Neural progenitor cell (in vitro differentiated cells): Measurements from ENCODE around the gene CTDP1. TPM values are rescaled to one million over a fixed set of nuclear protein-coding genes. Genes with fewer than 3 reads are reported as not detected.

Source experiments
- DNase-seq: peaks from one replicate; pipeline ENCODE4 v3.0.0-alpha.2; 2016; ENCODE audit warnings: low spot score
- H2AFZ ChIP-seq: fragments of 200-600 bp; sonication (generic); replicated peaks from 2 replicates; pipeline ENCODE4 v1.6.1; 2016; ENCODE audit warnings: antibody characterized with exemption
- H3F3A ChIP-seq: fragments of 200-600 bp; sonication (generic); 2 replicates; pipeline ENCODE4 v1.6.1; 2016; ENCODE audit warnings: antibody characterized with exemption, low read depth
- H3K27ac ChIP-seq: fragments of 200-600 bp; sonication (generic); 2 replicates; pipeline ENCODE4 v1.5.1; 2016; ENCODE audit warnings: mild to moderate bottlenecking
- H3K27me3 ChIP-seq: fragments of 200-600 bp; sonication (generic); 2 replicates; pipeline ENCODE4 v1.6.1; 2016; ENCODE audit warnings: mild to moderate bottlenecking, moderate library complexity
- H3K36me3 ChIP-seq: fragments of 200-600 bp; sonication (generic); 2 replicates; pipeline ENCODE4 v1.5.1; 2016
- H3K4me1 ChIP-seq: fragments of 200-600 bp; sonication (generic); 2 replicates; pipeline ENCODE4 v1.6.1; 2016; ENCODE audit warnings: mixed run types
- H3K4me2 ChIP-seq: fragments of 200-600 bp; sonication (generic); 2 replicates; pipeline ENCODE4 v1.6.1; 2016
- H3K4me3 ChIP-seq: fragments of 200-600 bp; sonication (generic); 2 replicates; pipeline ENCODE4 v1.5.1; 2016
- H3K79me2 ChIP-seq: fragments of 200-600 bp; sonication (generic); 2 replicates; pipeline ENCODE4 v1.6.1; 2016; ENCODE audit warnings: low read depth
- H3K9ac ChIP-seq: fragments of 200-600 bp; sonication (generic); 2 replicates; pipeline ENCODE4 v1.6.1; 2016
- H3K9me3 ChIP-seq: fragments of 200-600 bp; sonication (generic); 2 replicates; pipeline ENCODE4 v1.5.1; 2016; ENCODE audit warnings: low read depth
- H4K20me1 ChIP-seq: fragments of 200-600 bp; sonication (generic); 2 replicates; pipeline ENCODE4 v1.6.1; 2016; ENCODE audit warnings: low read depth
- H3K27ac Mint-ChIP-seq: 3 replicates; pipeline ENCODE4 v1.8.0; 2021; ENCODE audit warnings: mixed read lengths
- H3K27me3 Mint-ChIP-seq: 2 replicates; pipeline ENCODE4 v1.8.0; 2022; ENCODE audit warnings: low read depth, mild to moderate bottlenecking, inconsistent platforms, moderate library complexity, mixed read lengths; ENCODE audit not compliant: insufficient read depth
- H3K36me3 Mint-ChIP-seq: 3 replicates; pipeline ENCODE4 v1.8.0; 2021; ENCODE audit warnings: mixed read lengths
- H3K4me1 Mint-ChIP-seq: 3 replicates; pipeline ENCODE4 v1.8.0; 2021; ENCODE audit warnings: mixed read lengths
- H3K4me3 Mint-ChIP-seq: 3 replicates; pipeline ENCODE4 v1.8.0; 2021; ENCODE audit warnings: mild to moderate bottlenecking, moderate library complexity, mixed read lengths
- H3K9me3 Mint-ChIP-seq: 3 replicates; pipeline ENCODE4 v1.8.0; 2020; ENCODE audit warnings: mixed read lengths
- EZH2 ChIP-seq: fragments of 200-600 bp; sonication (generic); IDR thresholded peaks from 2 replicates; pipeline ENCODE4 v1.6.1; 2017; ENCODE audit warnings: antibody characterized with exemption, mild to moderate bottlenecking, moderate library complexity
- EZH2phosphoT487 ChIP-seq: fragments of 200-600 bp; sonication (generic); IDR thresholded peaks from 2 replicates; pipeline ENCODE4 v1.6.1; 2017; ENCODE audit warnings: antibody characterized with exemption
- total RNA-seq: library from RNA; depleted of rRNA; stranded (reverse); fragments of >200 nt; gene quantifications from 2 replicates; pipeline ENCODE4 v1.2.3, GENCODE V29; 2015; ENCODE audit warnings: low replicate concordance
- TF ChIP-seq, protein P1 (sequence below): fragments of 200-600 bp; sonication (generic); IDR thresholded peaks from 2 replicates; pipeline ENCODE4 v1.5.1; 2017; ENCODE audit warnings: antibody characterized with exemption, mild to moderate bottlenecking

Gene CTDP1
- total RNA-seq, 1 donor from 2014 or later: 11.8 TPM

DNA sequence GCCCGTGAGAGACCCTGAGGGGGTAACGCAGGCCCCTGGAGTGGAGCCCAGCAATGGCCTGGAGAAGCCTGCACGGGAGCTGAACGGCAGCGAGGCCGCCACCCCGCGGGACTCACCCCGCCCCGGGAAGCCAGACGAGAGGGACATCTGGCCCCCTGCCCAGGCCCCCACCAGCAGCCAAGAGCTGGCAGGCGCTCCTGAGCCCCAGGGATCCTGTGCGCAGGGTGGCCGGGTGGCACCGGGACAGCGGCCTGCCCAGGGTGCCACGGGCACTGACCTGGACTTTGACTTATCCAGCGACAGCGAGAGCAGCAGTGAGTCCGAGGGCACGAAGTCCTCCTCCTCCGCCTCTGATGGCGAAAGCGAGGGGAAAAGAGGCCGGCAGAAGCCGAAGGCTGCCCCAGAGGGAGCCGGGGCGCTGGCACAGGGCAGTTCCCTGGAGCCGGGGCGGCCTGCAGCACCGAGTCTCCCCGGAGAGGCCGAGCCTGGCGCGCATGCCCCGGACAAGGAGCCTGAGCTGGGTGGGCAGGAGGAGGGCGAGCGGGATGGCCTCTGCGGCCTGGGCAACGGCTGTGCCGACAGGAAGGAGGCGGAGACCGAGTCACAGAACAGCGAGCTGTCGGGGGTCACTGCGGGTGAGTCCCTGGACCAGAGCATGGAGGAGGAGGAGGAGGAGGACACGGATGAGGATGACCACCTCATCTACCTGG, 35.1 kb downstream of the CTDP1 start:
- no peaks in the 10 kb centered on the region for H3F3A ChIP-seq
- H3K79me2 ChIP-seq: no peaks in the 10 kb centered on the region
- no peaks in the 10 kb centered on the region for H3K9me3 ChIP-seq
- H3K4me1 ChIP-seq: no peaks in the 10 kb centered on the region
- no peaks in the 10 kb centered on the region for H3K4me1 Mint-ChIP-seq
- no peak overlapping the region for H2AFZ ChIP-seq
- H3K9me3 Mint-ChIP-seq: no peaks in the 10 kb centered on the region
- no peak overlapping the region for H3K4me2 ChIP-seq
- H3K36me3 Mint-ChIP-seq: peaks cover 12% of the 10 kb centered on the region
- peaks cover 4% of the 10 kb centered on the region for H3K27me3 Mint-ChIP-seq
- no peaks in the 10 kb centered on the region for H3K27me3 ChIP-seq
- H3K36me3 ChIP-seq: no peaks in the 10 kb centered on the region
- H3K9ac ChIP-seq: no peak overlapping the region
- no peak for TF ChIP-seq EZH2phosphoT487
- no peak for TF ChIP-seq EZH2
- H3K27ac ChIP-seq: no peak overlapping the region
- H4K20me1 ChIP-seq: no peaks in the 10 kb centered on the region
- H3K4me3 Mint-ChIP-seq: no peak overlapping the region
- DNase-seq: no peak
- H3K4me3 ChIP-seq: no peak overlapping the region
- no peak overlapping the region for H3K27ac Mint-ChIP-seq

DNA sequence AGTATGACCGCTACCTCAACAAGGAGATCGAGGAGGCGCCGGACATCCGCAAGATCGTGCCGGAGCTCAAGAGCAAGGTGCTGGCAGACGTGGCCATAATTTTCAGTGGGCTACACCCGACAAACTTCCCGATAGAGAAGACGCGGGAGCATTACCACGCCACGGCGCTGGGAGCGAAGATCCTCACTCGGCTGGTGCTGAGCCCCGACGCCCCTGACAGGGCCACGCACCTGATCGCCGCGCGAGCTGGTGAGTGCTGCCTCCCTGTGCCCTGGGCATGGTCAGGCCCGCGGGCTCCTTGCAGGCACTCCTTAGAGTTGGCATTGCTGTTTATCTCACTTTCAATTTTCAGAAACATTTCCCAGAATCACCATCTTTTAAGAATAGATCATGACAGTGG, 35.7 kb downstream of the CTDP1 start:
- Histone ChIP-seq H3K27ac (no peak overlapping the region), H3K9ac (no peak overlapping the region), H3K4me2 (no peak overlapping the region), H3K9me3 (no peaks in the 10 kb centered on the region), H2AFZ (no peak overlapping the region), H3K36me3 (no peaks in the 10 kb centered on the region), H3K4me1 (no peaks in the 10 kb centered on the region), H4K20me1 (no peaks in the 10 kb centered on the region), H3K27me3 (no peaks in the 10 kb centered on the region), H3F3A (no peaks in the 10 kb centered on the region), H3K79me2 (no peaks in the 10 kb centered on the region), H3K4me3 (no peak overlapping the region)
- H3K9me3 Mint-ChIP-seq: no peaks in the 10 kb centered on the region
- H3K27ac Mint-ChIP-seq: no peak overlapping the region
- no peak for TF ChIP-seq EZH2
- TF ChIP-seq, protein P1, sequence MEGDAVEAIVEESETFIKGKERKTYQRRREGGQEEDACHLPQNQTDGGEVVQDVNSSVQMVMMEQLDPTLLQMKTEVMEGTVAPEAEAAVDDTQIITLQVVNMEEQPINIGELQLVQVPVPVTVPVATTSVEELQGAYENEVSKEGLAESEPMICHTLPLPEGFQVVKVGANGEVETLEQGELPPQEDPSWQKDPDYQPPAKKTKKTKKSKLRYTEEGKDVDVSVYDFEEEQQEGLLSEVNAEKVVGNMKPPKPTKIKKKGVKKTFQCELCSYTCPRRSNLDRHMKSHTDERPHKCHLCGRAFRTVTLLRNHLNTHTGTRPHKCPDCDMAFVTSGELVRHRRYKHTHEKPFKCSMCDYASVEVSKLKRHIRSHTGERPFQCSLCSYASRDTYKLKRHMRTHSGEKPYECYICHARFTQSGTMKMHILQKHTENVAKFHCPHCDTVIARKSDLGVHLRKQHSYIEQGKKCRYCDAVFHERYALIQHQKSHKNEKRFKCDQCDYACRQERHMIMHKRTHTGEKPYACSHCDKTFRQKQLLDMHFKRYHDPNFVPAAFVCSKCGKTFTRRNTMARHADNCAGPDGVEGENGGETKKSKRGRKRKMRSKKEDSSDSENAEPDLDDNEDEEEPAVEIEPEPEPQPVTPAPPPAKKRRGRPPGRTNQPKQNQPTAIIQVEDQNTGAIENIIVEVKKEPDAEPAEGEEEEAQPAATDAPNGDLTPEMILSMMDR: no peak
- TF ChIP-seq EZH2phosphoT487: no peak
- H3K27me3 Mint-ChIP-seq: peaks cover 4% of the 10 kb centered on the region
- no peak for DNase-seq
- no peak overlapping the region for H3K4me3 Mint-ChIP-seq
- peaks cover 12% of the 10 kb centered on the region for H3K36me3 Mint-ChIP-seq
- no peaks in the 10 kb centered on the region for H3K4me1 Mint-ChIP-seq

DNA sequence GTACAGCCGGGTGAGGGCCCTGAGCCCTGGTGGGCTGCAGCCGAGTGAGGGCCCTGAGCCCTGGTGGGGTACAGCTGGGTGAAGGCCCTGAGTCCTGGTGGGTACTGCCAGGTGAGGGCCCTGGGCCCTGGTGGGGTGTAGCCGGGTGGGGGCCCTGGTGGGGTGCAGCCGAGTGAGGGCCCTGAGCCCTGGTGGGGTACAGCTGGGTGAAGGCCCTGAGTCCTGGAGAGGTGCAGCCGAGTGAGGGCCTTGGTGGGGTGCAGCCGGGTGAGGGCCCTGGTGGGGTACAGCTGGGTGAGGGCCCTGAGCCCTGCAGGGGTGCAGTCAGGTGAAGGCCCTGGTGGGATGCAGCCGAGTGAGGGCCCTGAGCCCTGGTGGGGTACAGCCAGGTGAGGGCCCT, 37.5 kb downstream of the CTDP1 start:
- Mint-ChIP-seq H3K4me1 (no peaks in the 10 kb centered on the region), H3K9me3 (no peaks in the 10 kb centered on the region), H3K4me3 (no peak overlapping the region), H3K27ac (no peak overlapping the region), H3K36me3 (peaks cover 20% of the 10 kb centered on the region), H3K27me3 (peaks cover 4% of the 10 kb centered on the region)
- Histone ChIP-seq H3K9ac (no peak overlapping the region), H2AFZ (no peak overlapping the region), H3K9me3 (no peaks in the 10 kb centered on the region), H3K4me1 (no peaks in the 10 kb centered on the region), H3K4me3 (no peak overlapping the region), H3K27me3 (no peaks in the 10 kb centered on the region), H3K36me3 (no peaks in the 10 kb centered on the region), H3K4me2 (no peak overlapping the region), H3F3A (no peaks in the 10 kb centered on the region), H3K27ac (no peak overlapping the region), H4K20me1 (no peaks in the 10 kb centered on the region), H3K79me2 (no peaks in the 10 kb centered on the region)
- no peak for DNase-seq
- TF ChIP-seq, protein P1: no peak
- TF ChIP-seq EZH2 (no peak), EZH2phosphoT487 (no peak)

DNA sequence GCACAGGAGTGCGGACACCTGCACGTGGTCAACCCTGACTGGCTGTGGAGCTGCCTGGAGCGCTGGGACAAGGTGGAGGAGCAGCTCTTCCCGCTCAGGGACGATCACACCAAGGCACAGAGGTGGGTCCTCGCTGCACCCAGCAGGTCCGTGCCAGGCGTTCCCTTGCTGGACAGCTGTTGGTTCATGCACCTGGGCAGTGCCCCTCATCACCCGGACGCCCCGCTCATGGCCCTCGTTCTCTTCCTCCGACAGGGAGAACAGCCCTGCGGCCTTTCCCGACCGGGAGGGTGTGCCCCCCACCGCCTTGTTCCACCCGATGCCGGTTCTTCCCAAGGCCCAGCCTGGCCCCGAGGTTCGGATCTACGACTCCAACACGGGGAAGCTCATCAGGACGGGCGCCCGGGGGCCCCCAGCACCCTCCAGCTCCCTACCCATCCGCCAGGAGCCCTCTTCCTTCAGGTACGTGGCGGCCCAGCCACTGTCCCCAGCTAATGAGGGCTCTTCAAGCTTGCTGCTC, 38.0 kb downstream of the CTDP1 start:
- H3K9me3 Mint-ChIP-seq: no peaks in the 10 kb centered on the region
- no peaks in the 10 kb centered on the region for H3K27me3 ChIP-seq
- no peaks in the 10 kb centered on the region for H4K20me1 ChIP-seq
- H3K9ac ChIP-seq: no peak overlapping the region
- TF ChIP-seq, protein P1: no peak
- TF ChIP-seq EZH2phosphoT487 (no peak), EZH2 (no peak)
- no peak overlapping the region for H3K4me3 Mint-ChIP-seq
- peaks cover 20% of the 10 kb centered on the region for H3K36me3 Mint-ChIP-seq
- H3K9me3 ChIP-seq: no peaks in the 10 kb centered on the region
- no peak overlapping the region for H3K4me3 ChIP-seq
- H3K27ac ChIP-seq: no peak overlapping the region
- H3F3A ChIP-seq: no peaks in the 10 kb centered on the region
- no peaks in the 10 kb centered on the region for H3K79me2 ChIP-seq
- no peaks in the 10 kb centered on the region for H3K4me1 ChIP-seq
- no peaks in the 10 kb centered on the region for H3K4me1 Mint-ChIP-seq
- no peak overlapping the region for H2AFZ ChIP-seq
- DNase-seq: no peak
- H3K27me3 Mint-ChIP-seq: peaks cover 4% of the 10 kb centered on the region
- H3K27ac Mint-ChIP-seq: no peak overlapping the region
- no peak overlapping the region for H3K4me2 ChIP-seq
- no peaks in the 10 kb centered on the region for H3K36me3 ChIP-seq
